Measurements from ENCODE around the gene COQ4. TPM values are rescaled to one million over a fixed set of nuclear protein-coding genes. Genes with fewer than 3 reads are reported as not detected.

COQ4 gene
- total RNA-seq, 3 donors from 2014 or later, result 43.2 to 63.9 (median 59.1) TPM

GRCh38 chr9:128349125-128349524 is 26.5 kb downstream of the COQ4 start:
- DNase-seq, result no peak
- Histone ChIP-seq H3K4me3 (no peak overlapping the region), H3K4me1 (ENCODE audit: low read depth) (no peaks in the 10 kb centered on the region), H3K9me3 (no peaks in the 10 kb centered on the region), H3K36me3 (ENCODE audit: low read depth) (peaks cover 5% of the 10 kb centered on the region)
- intact Hi-C loops (cut with DNase I, micrococcal nuclease), result no loop called here
- peak; percentile 54 for ATAC-seq
- no peak for TF ChIP-seq CTCF (IDR thresholded peaks at IDR 0.05)

GRCh38 chr9:128349772-128350171 is 27.1 kb downstream of the COQ4 start:
- H3K36me3 ChIP-seq (ENCODE audit: low read depth), result peaks cover 5% of the 10 kb centered on the region
- intact Hi-C loops (cut with DNase I, micrococcal nuclease), result no loop called here
- no peaks in the 10 kb centered on the region for H3K9me3 ChIP-seq
- no peak for TF ChIP-seq CTCF (IDR thresholded peaks at IDR 0.05)
- no peaks in the 10 kb centered on the region for H3K4me1 ChIP-seq (ENCODE audit: low read depth)
- no peak for DNase-seq
- ATAC-seq, result no peak
- H3K4me3 ChIP-seq, result no peak overlapping the region

DNA sequence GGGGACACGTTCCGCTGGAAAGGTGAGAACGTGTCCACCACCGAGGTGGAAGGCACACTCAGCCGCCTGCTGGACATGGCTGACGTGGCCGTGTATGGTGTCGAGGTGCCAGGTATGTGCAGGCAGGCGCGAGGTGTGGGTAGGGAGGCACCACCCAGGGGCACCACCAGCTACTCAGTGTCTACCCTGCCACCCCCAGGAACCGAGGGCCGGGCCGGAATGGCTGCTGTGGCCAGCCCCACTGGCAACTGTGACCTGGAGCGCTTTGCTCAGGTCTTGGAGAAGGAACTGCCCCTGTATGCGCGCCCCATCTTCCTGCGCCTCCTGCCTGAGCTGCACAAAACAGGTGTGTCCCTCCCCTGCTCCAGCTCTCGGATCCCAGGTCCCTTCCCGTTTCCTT is 32.8 kb downstream of the COQ4 start:
- TF ChIP-seq CTCF (IDR thresholded peaks at IDR 0.05), result no peak
- no peaks in the 10 kb centered on the region for H3K9me3 ChIP-seq
- intact Hi-C loops (cut with DNase I, micrococcal nuclease), result no loop called here
- no peaks in the 10 kb centered on the region for H3K4me1 ChIP-seq (ENCODE audit: low read depth)
- no peak overlapping the region for H3K4me3 ChIP-seq
- ATAC-seq (no peak), DNase-seq (no peak)
- no peaks in the 10 kb centered on the region for H3K36me3 ChIP-seq (ENCODE audit: low read depth)

GRCh38 chr9:128358090-128358489 is 35.5 kb downstream of the COQ4 start:
- no peak for ATAC-seq
- no peak for TF ChIP-seq CTCF (IDR thresholded peaks at IDR 0.05)
- no peaks in the 10 kb centered on the region for H3K36me3 ChIP-seq (ENCODE audit: low read depth)
- no peak for DNase-seq
- H3K4me1 ChIP-seq (ENCODE audit: low read depth), result peaks cover 11% of the 10 kb centered on the region
- H3K9me3 ChIP-seq, result no peaks in the 10 kb centered on the region
- intact Hi-C loops (cut with DNase I, micrococcal nuclease), result no loop called here
- H3K4me3 ChIP-seq, result no peak overlapping the region

DNA sequence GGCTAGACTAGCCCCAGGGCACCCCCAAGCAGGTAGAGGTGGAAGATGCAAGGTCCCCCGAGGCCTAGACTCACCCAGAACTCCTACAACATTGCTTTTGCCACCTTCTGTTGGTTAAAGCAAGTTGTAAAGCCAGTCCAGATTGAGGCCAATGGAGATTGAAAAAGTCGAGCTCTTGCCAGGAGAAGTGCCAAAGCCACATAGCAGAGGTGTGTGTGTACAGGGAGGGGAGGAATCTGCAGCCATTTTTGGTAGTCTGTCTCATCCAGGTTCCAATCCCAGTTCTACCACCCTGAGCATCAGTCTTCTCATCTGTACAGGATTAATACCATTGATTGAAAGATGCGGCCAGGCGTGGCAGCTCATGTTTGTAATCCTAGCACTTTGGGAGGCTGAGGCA is 36.2 kb downstream of the COQ4 start:
- no peaks in the 10 kb centered on the region for H3K36me3 ChIP-seq (ENCODE audit: low read depth)
- intact Hi-C loops (cut with DNase I, micrococcal nuclease), result no loop called here

More for the DNA sequence above, 36.2 kb downstream of the COQ4 start:
- ATAC-seq, result no peak
- Histone ChIP-seq H3K4me1 (ENCODE audit: low read depth) (peaks cover 11% of the 10 kb centered on the region), H3K9me3 (no peaks in the 10 kb centered on the region), H3K4me3 (no peak overlapping the region)
- DNase-seq, result no peak
- no peak for TF ChIP-seq CTCF (IDR thresholded peaks at IDR 0.05)
